H9 (cell line): ENCODE results near the gene DUSP10. TPM values are rescaled to one million over a fixed set of nuclear protein-coding genes. Genes with fewer than 3 reads are reported as not detected.

Experiments used
- DNase-seq: peaks from one replicate; pipeline ENCODE4 v3.0.0-alpha.2; 2017
- H2AFZ ChIP-seq: one replicate; pipeline ENCODE4 v1.6.1; 2013; ENCODE audit warnings: mild to moderate bottlenecking, low read length, control low read depth, moderate library complexity
- H2AK5ac ChIP-seq: 2 replicates; pipeline ENCODE4 v1.6.1; 2013; ENCODE audit warnings: low read length, control low read depth, mixed read lengths; ENCODE audit not compliant: insufficient read length
- H2BK120ac ChIP-seq: one replicate; pipeline ENCODE4 v1.6.1; 2013; ENCODE audit warnings: low read depth, mild to moderate bottlenecking, low read length, control low read depth, inconsistent platforms; ENCODE audit not compliant: poor library complexity, severe bottlenecking
- H2BK12ac ChIP-seq: 2 replicates; pipeline ENCODE4 v1.6.1; 2013; ENCODE audit warnings: low read length, control low read depth, mixed read lengths, low read depth; ENCODE audit not compliant: insufficient read length
- H2BK15ac ChIP-seq: 2 replicates; pipeline ENCODE4 v1.6.1; 2013; ENCODE audit warnings: low read depth, low read length, control low read depth
- H2BK20ac ChIP-seq: one replicate; pipeline ENCODE4 v1.6.1; 2013; ENCODE audit warnings: low read depth, mild to moderate bottlenecking, low read length, control low read depth, inconsistent platforms; ENCODE audit not compliant: poor library complexity, severe bottlenecking
- H2BK5ac ChIP-seq: 2 replicates; pipeline ENCODE4 v1.6.1; 2013; ENCODE audit warnings: low read length, control low read depth, mixed read lengths; ENCODE audit not compliant: insufficient read length
- H3K14ac ChIP-seq: 2 replicates; pipeline ENCODE4 v1.6.1; 2013; ENCODE audit warnings: low read length, control low read depth; ENCODE audit not compliant: insufficient read depth
- H3K18ac ChIP-seq: 2 replicates; pipeline ENCODE4 v1.6.1; 2013; ENCODE audit warnings: low read depth, mild to moderate bottlenecking, mixed read lengths, low read length, control low read depth; ENCODE audit not compliant: insufficient read length
- H3K23ac ChIP-seq: 2 replicates; pipeline ENCODE4 v1.6.1; 2013; ENCODE audit warnings: low read length, control low read depth, mixed read lengths, low read depth; ENCODE audit not compliant: insufficient read length
- H3K23me2 ChIP-seq: 2 replicates; pipeline ENCODE4 v1.6.1; 2013; ENCODE audit warnings: low read depth, mild to moderate bottlenecking, mixed read lengths, low read length, control low read depth; ENCODE audit not compliant: insufficient read length, poor library complexity, severe bottlenecking
- H3K27ac ChIP-seq: 2 replicates; pipeline ENCODE4 v1.5.1; 2013; ENCODE audit warnings: low read length, control low read depth, mixed read lengths, low read depth; ENCODE audit not compliant: insufficient read length
- H3K27me3 ChIP-seq: 2 replicates; pipeline ENCODE4 v1.6.1; 2013; ENCODE audit warnings: low read length, control low read depth, inconsistent platforms; ENCODE audit not compliant: insufficient read depth
- H3K4ac ChIP-seq: 2 replicates; pipeline ENCODE4 v1.6.1; 2013; ENCODE audit warnings: low read depth, mild to moderate bottlenecking, control low read depth, inconsistent platforms, low read length, moderate library complexity
- H3K4me1 ChIP-seq: 2 replicates; pipeline ENCODE4 v1.6.1; 2013; ENCODE audit warnings: low read length, control low read depth, inconsistent platforms; ENCODE audit not compliant: insufficient read depth
- H3K4me2 ChIP-seq: 2 replicates; pipeline ENCODE4 v1.6.1; 2013; ENCODE audit warnings: low read length, control low read depth, mixed read lengths; ENCODE audit not compliant: insufficient read length, insufficient read depth
- H3K56ac ChIP-seq: 2 replicates; pipeline ENCODE4 v1.6.1; 2013; ENCODE audit warnings: low read depth, mild to moderate bottlenecking, mixed read lengths, low read length, control low read depth; ENCODE audit not compliant: insufficient read length
- H3K79me1 ChIP-seq: 2 replicates; pipeline ENCODE4 v1.6.1; 2013; ENCODE audit warnings: low read depth, mild to moderate bottlenecking, moderate library complexity, low read length, control low read depth, inconsistent platforms; ENCODE audit not compliant: insufficient read depth, poor library complexity, severe bottlenecking
- H3K79me2 ChIP-seq: 2 replicates; pipeline ENCODE4 v1.6.1; 2013; ENCODE audit warnings: low read length, control low read depth, inconsistent platforms; ENCODE audit not compliant: insufficient read depth
- H3K9ac ChIP-seq: 2 replicates; pipeline ENCODE4 v1.6.1; 2013; ENCODE audit warnings: low read length, control low read depth, mixed read lengths; ENCODE audit not compliant: insufficient read length; ENCODE audit errors: extremely low read depth
- H3K9me3 ChIP-seq: one replicate; pipeline ENCODE4 v1.6.1; 2013; ENCODE audit warnings: low read depth, low read length, inconsistent platforms; ENCODE audit not compliant: control insufficient read depth
- H3T11ph ChIP-seq: one replicate; pipeline ENCODE4 v1.6.1; 2013; ENCODE audit warnings: mild to moderate bottlenecking, low read length, control low read depth, inconsistent platforms
- H4K20me1 ChIP-seq: one replicate; pipeline ENCODE4 v1.6.1; 2013; ENCODE audit not compliant: control insufficient read depth, insufficient read length, insufficient read depth
- H4K5ac ChIP-seq: 2 replicates; pipeline ENCODE4 v1.6.1; 2013; ENCODE audit warnings: low read depth, mild to moderate bottlenecking, mixed read lengths, low read length, control low read depth; ENCODE audit not compliant: insufficient read length
- H4K8ac ChIP-seq: replicated peaks from 2 replicates; pipeline ENCODE4 v1.6.1; 2013; ENCODE audit warnings: low read length, control low read depth, mixed read lengths, low read depth; ENCODE audit not compliant: insufficient read length
- H4K91ac ChIP-seq: 2 replicates; pipeline ENCODE4 v1.6.1; 2013; ENCODE audit warnings: low read depth, mild to moderate bottlenecking, moderate library complexity, mixed read lengths, low read length, control low read depth; ENCODE audit not compliant: insufficient read length
- H3K27ac Mint-ChIP-seq, 3 experiments: 2 replicates in 2 of 3; 3 replicates in 1 of 3; pipeline ENCODE4 v1.8.0; 2020 to 2021; ENCODE audit warnings: mixed read lengths in 3 of 3, mild to moderate bottlenecking in 1 of 3, moderate library complexity in 1 of 3
- H3K27me3 Mint-ChIP-seq: 2 replicates; pipeline ENCODE4 v1.8.0; 2021; ENCODE audit warnings: low read depth, mild to moderate bottlenecking, moderate library complexity, mixed read lengths
- H3K36me3 Mint-ChIP-seq, 3 experiments: 2 replicates in 2 of 3; 3 replicates in 1 of 3; pipeline ENCODE4 v1.8.0; 2020 to 2021; ENCODE audit warnings: low read depth in 3 of 3, mixed read lengths in 3 of 3; ENCODE audit not compliant: insufficient read depth in 1 of 3
- H3K4me1 Mint-ChIP-seq, 2 experiments: 2 replicates each; pipeline ENCODE4 v1.8.0; 2020; ENCODE audit warnings: mixed read lengths in 2 of 2
- H3K4me3 Mint-ChIP-seq, 2 experiments: 2 replicates in 1 of 2; 3 replicates in 1 of 2; pipeline ENCODE4 v1.8.0; 2020 to 2021; ENCODE audit warnings: mild to moderate bottlenecking in 2 of 2, mixed read lengths in 2 of 2, moderate library complexity in 1 of 2
- H3K9me3 Mint-ChIP-seq, 2 experiments: 2 replicates in 1 of 2; 3 replicates in 1 of 2; pipeline ENCODE4 v1.8.0; 2020; ENCODE audit warnings: mild to moderate bottlenecking in 2 of 2, mixed read lengths in 2 of 2, moderate library complexity in 1 of 2
- CTCF ChIP-seq: fragments of 200-600 bp; sonication (generic); conservative IDR thresholded peaks from 3 replicates; pipeline ENCODE4 v1.8.0; 2021; ENCODE audit warnings: antibody characterized with exemption, mild to moderate bottlenecking
- WGBS: extraction: QIAGEN DNeasy Blood & Tissue Kit; methylation state at CpG from one replicate; pipeline ENCODE4 v1.1.7; 2013; ENCODE audit warnings: missing lambda C conversion rate, low lambda C conversion rate, mixed read lengths; ENCODE audit not compliant: insufficient read length; ENCODE audit errors: extremely low coverage; 5-methylcytosine and 5-hydroxymethylcytosine counted together
- total RNA-seq: library from RNA; stranded (reverse); gene quantifications from 2 replicates; pipeline ENCODE4 v1.2.1, GENCODE V29; 2021

DUSP10 gene
- total RNA-seq, 1 experiment from 2014 or later: 2.0 TPM

DNA sequence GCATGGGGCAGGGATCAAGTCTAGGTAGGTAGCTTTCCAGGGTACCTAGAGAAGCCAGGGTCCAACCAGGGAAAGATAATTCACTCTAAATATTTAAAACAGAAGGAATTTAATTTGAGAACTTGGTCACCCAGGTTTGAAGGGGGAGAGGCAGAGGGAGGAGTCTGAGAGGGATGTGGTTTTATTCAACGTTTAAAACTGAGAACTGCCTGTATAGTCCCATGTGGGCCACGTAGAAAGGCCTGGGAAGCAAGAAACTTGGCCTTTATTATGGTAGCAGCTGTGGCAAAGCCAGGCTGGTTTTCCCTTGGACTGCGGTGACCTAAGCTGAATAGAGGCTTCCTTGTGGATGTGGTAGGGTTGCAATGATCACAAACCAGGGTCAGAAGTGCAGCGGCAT, 42.0 kb upstream of the DUSP10 start:
- no peak overlapping the region for H3K4ac ChIP-seq
- H3K27ac ChIP-seq: no peak overlapping the region
- H3K23ac ChIP-seq: no peak overlapping the region
- TF ChIP-seq CTCF: no peak
- no peak overlapping the region for H2BK5ac ChIP-seq
- H3K4me1 ChIP-seq: no peaks in the 10 kb centered on the region
- H3K79me1 ChIP-seq: no peaks in the 10 kb centered on the region
- DNase-seq: no peak
- H3K79me2 ChIP-seq: no peaks in the 10 kb centered on the region
- no peaks in the 10 kb centered on the region for H3K27me3 ChIP-seq
- H2BK120ac ChIP-seq: no peak overlapping the region
- no peaks in the 10 kb centered on the region for H3K9me3 Mint-ChIP-seq
- no peak overlapping the region for H3T11ph ChIP-seq
- H4K8ac ChIP-seq: no peak overlapping the region
- H3K23me2 ChIP-seq: no peaks in the 10 kb centered on the region
- H2BK20ac ChIP-seq: no peak overlapping the region
- no CpG with 5 or more reads among the region's 4 CpGs for WGBS
- no peak overlapping the region for H2AK5ac ChIP-seq
- no peak overlapping the region for H3K56ac ChIP-seq
- H3K18ac ChIP-seq: no peak overlapping the region
- no peak overlapping the region for H4K91ac ChIP-seq
- H4K5ac ChIP-seq: no peak overlapping the region
- no peak overlapping the region for H3K27ac Mint-ChIP-seq
- no peaks in the 10 kb centered on the region; a peak in 1 of 7 replicates for H3K36me3 Mint-ChIP-seq
- no peak overlapping the region for H3K4me2 ChIP-seq
- no peak overlapping the region for H2BK12ac ChIP-seq
- H4K20me1 ChIP-seq: no peaks in the 10 kb centered on the region
- H3K27me3 Mint-ChIP-seq: peaks cover 2% of the 10 kb centered on the region; the same call in 1 of the 2 replicates
- H3K4me3 Mint-ChIP-seq: no peak overlapping the region
- no peaks in the 10 kb centered on the region for H3K9me3 ChIP-seq
- no peak overlapping the region for H3K9ac ChIP-seq
- no peak overlapping the region for H3K14ac ChIP-seq
- no peak overlapping the region for H2AFZ ChIP-seq
- no peak overlapping the region for H2BK15ac ChIP-seq
- H3K4me1 Mint-ChIP-seq: peaks cover 13 to 16% of the 10 kb centered on the region in 2 experiments
